Body of pancreas (tissue), 4 donors: ENCODE results near the gene BCL2L2. TPM values are rescaled to one million over a fixed set of nuclear protein-coding genes. Genes with fewer than 3 reads are reported as not detected.
"Not testable (repeated sequence)": the region's sequence is repeated elsewhere in the genome, so short reads cannot be mapped to it uniquely, and the experiment has no call there.

Experiments
- ATAC-seq: fragments of 150-250 bp; one replicate; pipeline ENCODE4 v1.9.1; 2016
- DNase-seq, 4 donors: peaks; one replicate each; pipeline ENCODE4 v3.0.0-alpha.2; 2019
- H3K27ac ChIP-seq, 4 donors: fragments of 200-600 bp; sonication (generic); 1 replicate in 3 of 4; 2 replicates in 1 of 4; pipeline versions ENCODE4 v1.5.1 to v1.6.1; 2016 to 2019; ENCODE audit warnings: mild to moderate bottlenecking in 1 of 4, mixed read lengths in 1 of 4, moderate library complexity in 1 of 4
- H3K27me3 ChIP-seq, 2 donors: fragments of 200-600 bp; sonication (generic); one replicate each; pipeline ENCODE4 v1.6.0; 2016; ENCODE audit warnings: mild to moderate bottlenecking in 1 of 2
- H3K36me3 ChIP-seq, 2 donors: fragments of 200-600 bp; sonication (generic); replicated peaks in 1 of 2; 2 replicates each; pipeline ENCODE4 v1.5.1; 2016; ENCODE audit warnings: low read depth in 2 of 2; ENCODE audit not compliant: insufficient read depth in 1 of 2
- H3K4me1 ChIP-seq: fragments of 200-600 bp; sonication (generic); one replicate; pipeline ENCODE4 v1.6.0; 2016
- H3K4me3 ChIP-seq, 2 donors: fragments of 200-600 bp; sonication (generic); 1 replicate in 1 of 2; 2 replicates in 1 of 2; pipeline ENCODE4 v1.5.1; 2016 to 2019
- H3K9me3 ChIP-seq, 3 donors: fragments of 200-600 bp; sonication (generic); 1 replicate in 2 of 3; 2 replicates in 1 of 3; pipeline ENCODE4 v1.5.1; 2016
- CTCF ChIP-seq, 7 experiments: fragments of 450-650 bp in 4 of 7; fragments of 200-600 bp in 3 of 7; sonication (generic) in 3 of 7; IDR thresholded peaks; one replicate each; pipeline ENCODE4 v1.5.1; 2016 to 2019; ENCODE audit warnings: antibody characterized with exemption in 7 of 7
- POLR2A ChIP-seq, 3 donors: fragments of 450-650 bp; IDR thresholded peaks; one replicate each; pipeline ENCODE4 v1.6.1; 2016; ENCODE audit warnings: antibody characterized with exemption in 3 of 3, mild to moderate bottlenecking in 2 of 3
- WGBS, 2 donors: methylation state at CpG; one replicate each; pipeline ENCODE4 v1.1.5; 2017; 5-methylcytosine and 5-hydroxymethylcytosine counted together
- intact Hi-C: fragments of 100-400 bp; cut with DNase I; formaldehyde crosslinking; loops from one replicate; pipeline ENCODE4 v1.15.1; 2023
- total RNA-seq, 2 donors: library from RNA; depleted of rRNA; stranded (reverse); fragments of >200 nt; gene quantifications; one replicate each; pipeline ENCODE4 v1.1.0, GENCODE V29; 2016

BCL2L2 gene
- total RNA-seq, 2 donors from 2014 or later: 25.4 to 73.2 TPM

DNA sequence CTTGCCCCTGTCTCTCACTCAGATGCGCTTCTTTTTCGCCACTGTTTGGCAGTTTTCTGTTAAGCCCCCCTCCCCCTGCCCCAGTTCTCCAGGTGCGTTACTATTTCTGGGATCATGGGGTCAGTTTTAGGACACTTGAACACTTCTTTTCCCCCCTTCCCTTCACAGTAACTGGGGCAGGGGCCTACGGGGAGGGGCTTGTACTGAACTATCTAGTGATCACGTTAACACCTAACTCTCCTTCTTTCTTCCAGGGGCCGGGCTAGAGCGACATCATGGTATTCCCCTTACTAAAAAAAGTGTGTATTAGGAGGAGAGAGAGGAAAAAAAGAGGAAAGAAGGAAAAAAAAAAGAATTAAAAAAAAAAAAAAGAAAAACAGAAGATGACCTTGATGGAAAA is 18.4 kb downstream of the BCL2L2 start:
- intact Hi-C loops: loop anchor here (10.0 kb wide), 1 partner anchor 240 kb away; the partner anchor contains the start of gene AP1G2

GRCh38 chr14:23325746-23326145 is 19.1 kb downstream of the BCL2L2 start:
- not testable (repeated sequence) for H3K27me3 ChIP-seq, H3K27ac ChIP-seq, ATAC-seq, H3K4me3 ChIP-seq, DNase-seq, H3K9me3 ChIP-seq
- peaks cover 21% of the 10 kb centered on the region for H3K4me1 ChIP-seq
- H3K36me3 ChIP-seq: peaks cover 8 to 17% of the 10 kb centered on the region in 2 donors
- intact Hi-C loops: loop anchor here (10.0 kb wide), 1 partner anchor 239 kb away; the partner anchor contains the start of gene AP1G2
- 96 to 99% methylated on average over 4 to 5 of the region's 5 CpGs for WGBS, 2 donors

More for the DNA sequence above, 18.4 kb downstream of the BCL2L2 start:
- 79 to 84% methylated on average over 7 of the region's 7 CpGs for WGBS, 2 donors
- ATAC-seq: no peak
- no peak for DNase-seq
- no peak for TF ChIP-seq POLR2A (IDR thresholded peaks at IDR 0.05)
- no peak for TF ChIP-seq CTCF (IDR thresholded peaks at IDR 0.05)
- H3K4me3 ChIP-seq: no peak overlapping the region
- peaks cover 8 to 17% of the 10 kb centered on the region in 2 donors for H3K36me3 ChIP-seq
- H3K4me1 ChIP-seq: peaks cover 29% of the 10 kb centered on the region
- H3K27ac ChIP-seq: no peak overlapping the region
- H3K9me3 ChIP-seq: no peaks in the 10 kb centered on the region
- no peaks in the 10 kb centered on the region for H3K27me3 ChIP-seq

DNA sequence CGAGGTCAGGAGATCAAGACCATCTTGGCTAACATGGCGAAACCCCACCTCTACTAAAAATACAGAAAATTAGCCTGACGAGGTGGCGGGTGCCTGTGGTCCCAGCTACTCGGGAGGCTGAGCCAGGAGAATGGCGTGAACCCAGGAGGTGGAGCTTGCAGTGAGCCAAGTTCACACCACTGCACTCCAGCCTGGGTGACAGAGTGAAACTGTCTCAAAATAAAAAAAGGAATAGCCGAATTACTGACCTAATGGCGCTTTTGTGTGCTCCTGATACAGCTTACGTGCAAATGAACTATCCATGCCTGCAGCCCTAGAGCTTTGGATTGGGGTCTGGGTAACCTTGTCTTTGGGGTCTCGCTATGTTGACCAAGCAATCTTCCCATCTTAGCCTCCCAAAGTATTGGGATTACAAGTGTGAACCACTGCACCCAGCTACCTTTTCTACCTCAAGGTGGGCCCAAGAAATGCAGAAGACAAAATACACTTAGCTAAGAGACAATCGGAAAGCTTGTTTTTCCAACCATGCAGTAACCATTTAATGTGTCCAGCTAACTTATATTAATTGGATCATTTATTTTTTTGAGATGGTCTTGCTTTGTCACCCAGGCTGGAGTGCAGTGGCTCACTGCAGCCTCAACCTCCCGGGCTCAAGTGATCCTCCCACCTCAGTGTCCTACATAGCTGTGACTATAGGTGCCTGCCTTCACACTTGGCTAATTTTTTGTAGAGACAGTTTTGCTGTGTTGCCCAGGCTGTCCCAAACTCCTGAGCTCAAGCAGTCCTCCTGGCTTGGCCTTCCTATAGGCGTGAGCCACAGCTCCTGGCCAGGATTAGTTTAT is 20.1 kb downstream of the BCL2L2 start:
- WGBS, 2 donors: 56 to 70% methylated on average over 11 to 13 of the region's 13 CpGs
- ATAC-seq: no peak
- intact Hi-C loops: loop anchor here (10.0 kb wide), 1 partner anchor 238 kb away; the partner anchor contains the start of gene AP1G2

DNA sequence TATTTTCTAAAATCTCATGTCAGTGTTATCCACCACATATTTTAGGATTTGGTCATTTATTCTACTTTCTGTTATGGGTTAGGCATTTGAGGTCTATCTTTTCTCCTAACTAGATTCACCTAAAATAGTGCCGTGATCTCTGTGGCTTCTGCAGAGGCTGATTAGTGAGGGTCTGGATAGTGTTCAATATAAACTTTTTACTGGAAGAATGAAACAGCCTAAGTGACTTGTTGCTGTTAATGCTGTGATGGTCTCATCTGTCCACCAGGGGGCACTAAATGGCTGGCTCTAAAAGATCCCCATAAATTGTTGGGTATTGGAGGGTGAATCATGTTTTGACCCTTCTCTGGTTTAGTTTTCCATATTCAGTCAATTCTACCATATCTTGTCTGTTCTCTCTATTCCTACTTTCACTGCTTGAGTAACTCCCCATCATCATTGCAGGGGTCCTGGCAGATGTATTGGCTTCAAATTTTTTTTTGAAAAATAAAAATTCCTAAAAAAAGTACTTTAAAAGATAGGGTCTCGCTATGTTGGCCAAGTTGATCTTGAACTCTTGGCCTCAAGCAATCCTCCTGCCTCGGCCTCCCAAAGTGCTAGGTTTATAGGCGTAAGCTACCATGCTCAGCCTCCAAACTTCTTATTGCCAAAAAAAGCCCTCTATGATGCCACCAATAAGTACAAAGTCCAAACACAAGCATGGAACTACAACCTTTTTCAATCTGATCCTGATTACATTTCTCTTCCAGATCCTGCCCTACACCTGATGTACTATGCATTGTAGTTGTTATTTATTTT is 21.5 kb downstream of the BCL2L2 start:
- no peaks in the 10 kb centered on the region for H3K9me3 ChIP-seq
- 33 to 35% methylated on average over 4 of the region's 4 CpGs for WGBS, 2 donors
- intact Hi-C loops: loop anchor here (10.0 kb wide), 1 partner anchor 237 kb away; the partner anchor contains the start of gene AP1G2

More for the DNA sequence above, 20.1 kb downstream of the BCL2L2 start:
- TF ChIP-seq POLR2A (IDR thresholded peaks at IDR 0.05): peak in 1 of 3 donors; percentile 11
- no peak for TF ChIP-seq CTCF (IDR thresholded peaks at IDR 0.05)
- no peak for DNase-seq
- no peaks in the 10 kb centered on the region for H3K27me3 ChIP-seq
- H3K9me3 ChIP-seq: no peaks in the 10 kb centered on the region
- peaks cover 21% of the 10 kb centered on the region for H3K4me1 ChIP-seq
- H3K27ac ChIP-seq: no peak overlapping the region
- no peak overlapping the region for H3K4me3 ChIP-seq
- H3K36me3 ChIP-seq: peaks cover 8 to 17% of the 10 kb centered on the region in 2 donors

More for the DNA sequence above, 21.5 kb downstream of the BCL2L2 start:
- peak; percentile 88 for ATAC-seq
- Histone ChIP-seq H3K27ac (no peak overlapping the region), H3K27me3 (no peaks in the 10 kb centered on the region), H3K36me3 (peaks cover 8 to 16% of the 10 kb centered on the region in 2 donors), H3K4me1 (peaks cover 12% of the 10 kb centered on the region), H3K4me3 (no peak overlapping the region)
- peak; percentile 78 to 84 (median 82) for DNase-seq
- no peak for TF ChIP-seq POLR2A (IDR thresholded peaks at IDR 0.05)
- peak; percentile 74 to 91 (median 88) for TF ChIP-seq CTCF (IDR thresholded peaks at IDR 0.05)
